ENCODE data around the gene FAM81A. TPM values are rescaled to one million over a fixed set of nuclear protein-coding genes. Genes with fewer than 3 reads are reported as not detected.
"Not testable (repeated sequence)": the region's sequence is repeated elsewhere in the genome, so short reads cannot be mapped to it uniquely, and the experiment has no call there.

The FAM81A gene
- polyA plus RNA-seq, 1 donor (not counting 4 experiments of a cell fraction or from before 2014, with no cell fraction given): 0.84 TPM

GRCh38 chr15:59523702-59524101, 85.7 kb downstream of the FAM81A start:
- FAIRE-seq: no peak
- DNase-seq (ENCODE audit: low read depth, low spot score): no peak
- Histone ChIP-seq H3K79me2 (ENCODE audit: control insufficient read depth, insufficient read depth, low read length) (no peaks in the 10 kb centered on the region), H3K27me3 (ENCODE audit: control insufficient read depth, extremely low read depth, insufficient read depth, low read length) (no peaks in the 10 kb centered on the region), H3K9ac (ENCODE audit: control insufficient read depth, extremely low read depth, insufficient read depth, low read length) (no peak overlapping the region), H3K4me1 (ENCODE audit: control insufficient read depth, extremely low read depth, insufficient read depth, low read length) (no peaks in the 10 kb centered on the region), H3K9me1 (ENCODE audit: control insufficient read depth, extremely low read depth, insufficient read depth, low read length) (no peaks in the 10 kb centered on the region), H3K27ac (ENCODE audit: control insufficient read depth, insufficient read depth, low read length) (no peak overlapping the region), H2AFZ (ENCODE audit: control insufficient read depth, low read length) (no peak overlapping the region), H3K4me2 (ENCODE audit: control insufficient read depth, extremely low read depth, insufficient read depth, low read depth, low read length) (no peak overlapping the region), H3K9me3 (ENCODE audit: control insufficient read depth, low read depth, low read length) (no peaks in the 10 kb centered on the region), H4K20me1 (ENCODE audit: control insufficient read depth, extremely low read depth, insufficient read depth, low read length) (no peaks in the 10 kb centered on the region), H3K36me3 (ENCODE audit: control insufficient read depth in 2 of 2, extremely low read depth in 1 of 2, insufficient read depth in 2 of 2, low read length in 2 of 2) (no peaks in the 10 kb centered on the region), H3K4me3 (ENCODE audit: control insufficient read depth in 2 of 3, extremely low read depth in 1 of 3, insufficient read depth in 2 of 3, low read depth in 1 of 3, low read length in 3 of 3) (no peak overlapping the region)
- dilution Hi-C loops (cut with MboI; ENCODE audit: extremely low pct_ligation_motif_present, low sequenced_read_pairs): no loop called here
- no peak for TF ChIP-seq EZH2 (IDR thresholded peaks at IDR 0.05; ENCODE audit: low read length)
- TF ChIP-seq, protein P1, sequence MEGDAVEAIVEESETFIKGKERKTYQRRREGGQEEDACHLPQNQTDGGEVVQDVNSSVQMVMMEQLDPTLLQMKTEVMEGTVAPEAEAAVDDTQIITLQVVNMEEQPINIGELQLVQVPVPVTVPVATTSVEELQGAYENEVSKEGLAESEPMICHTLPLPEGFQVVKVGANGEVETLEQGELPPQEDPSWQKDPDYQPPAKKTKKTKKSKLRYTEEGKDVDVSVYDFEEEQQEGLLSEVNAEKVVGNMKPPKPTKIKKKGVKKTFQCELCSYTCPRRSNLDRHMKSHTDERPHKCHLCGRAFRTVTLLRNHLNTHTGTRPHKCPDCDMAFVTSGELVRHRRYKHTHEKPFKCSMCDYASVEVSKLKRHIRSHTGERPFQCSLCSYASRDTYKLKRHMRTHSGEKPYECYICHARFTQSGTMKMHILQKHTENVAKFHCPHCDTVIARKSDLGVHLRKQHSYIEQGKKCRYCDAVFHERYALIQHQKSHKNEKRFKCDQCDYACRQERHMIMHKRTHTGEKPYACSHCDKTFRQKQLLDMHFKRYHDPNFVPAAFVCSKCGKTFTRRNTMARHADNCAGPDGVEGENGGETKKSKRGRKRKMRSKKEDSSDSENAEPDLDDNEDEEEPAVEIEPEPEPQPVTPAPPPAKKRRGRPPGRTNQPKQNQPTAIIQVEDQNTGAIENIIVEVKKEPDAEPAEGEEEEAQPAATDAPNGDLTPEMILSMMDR (optimal IDR thresholded peaks at IDR 0.05 in 1 of 3, IDR thresholded peaks at IDR 0.05 in 1 of 3, conservative IDR thresholded peaks at IDR 0.05 in 1 of 3; ENCODE audit: extremely low read depth in 1 of 3, insufficient read depth in 2 of 3, low read length in 3 of 3): no peak

DNA sequence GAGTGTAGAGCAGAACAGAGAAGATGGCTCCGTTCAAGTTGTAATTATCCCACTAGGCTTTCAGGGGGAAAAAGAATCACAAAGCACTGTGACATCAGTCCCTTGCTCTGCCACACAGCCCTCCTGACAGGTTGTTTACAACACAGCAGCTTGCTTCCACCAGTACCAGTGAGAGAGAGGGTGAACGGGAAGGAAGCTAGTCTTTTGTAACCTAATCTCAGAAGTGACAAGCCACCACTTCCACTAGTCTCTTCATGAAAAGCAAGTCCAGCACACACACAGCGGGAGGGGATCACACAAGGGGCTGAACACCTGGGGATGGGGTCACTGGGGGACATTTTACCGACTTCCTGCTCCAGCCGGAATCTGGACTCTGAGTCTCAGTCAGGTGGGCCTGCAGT, 86.3 kb downstream of the FAM81A start:
- Histone ChIP-seq H3K9me1 (ENCODE audit: control insufficient read depth, extremely low read depth, insufficient read depth, low read length) (no peaks in the 10 kb centered on the region), H3K27ac (ENCODE audit: control insufficient read depth, insufficient read depth, low read length) (no peak overlapping the region), H3K9me3 (ENCODE audit: control insufficient read depth, low read depth, low read length) (no peaks in the 10 kb centered on the region), H4K20me1 (ENCODE audit: control insufficient read depth, extremely low read depth, insufficient read depth, low read length) (no peaks in the 10 kb centered on the region), H3K27me3 (ENCODE audit: control insufficient read depth, extremely low read depth, insufficient read depth, low read length) (no peaks in the 10 kb centered on the region), H3K9ac (ENCODE audit: control insufficient read depth, extremely low read depth, insufficient read depth, low read length) (no peak overlapping the region), H2AFZ (ENCODE audit: control insufficient read depth, low read length) (no peak overlapping the region), H3K4me3 (ENCODE audit: control insufficient read depth in 2 of 3, extremely low read depth in 1 of 3, insufficient read depth in 2 of 3, low read depth in 1 of 3, low read length in 3 of 3) (no peak overlapping the region), H3K36me3 (ENCODE audit: control insufficient read depth in 2 of 2, extremely low read depth in 1 of 2, insufficient read depth in 2 of 2, low read length in 2 of 2) (no peaks in the 10 kb centered on the region), H3K4me1 (ENCODE audit: control insufficient read depth, extremely low read depth, insufficient read depth, low read length) (no peaks in the 10 kb centered on the region), H3K79me2 (ENCODE audit: control insufficient read depth, insufficient read depth, low read length) (no peaks in the 10 kb centered on the region), H3K4me2 (ENCODE audit: control insufficient read depth, extremely low read depth, insufficient read depth, low read depth, low read length) (no peak overlapping the region)
- dilution Hi-C loops (cut with MboI; ENCODE audit: extremely low pct_ligation_motif_present, low sequenced_read_pairs): no loop called here
- TF ChIP-seq, protein P1 (optimal IDR thresholded peaks at IDR 0.05 in 1 of 3, IDR thresholded peaks at IDR 0.05 in 1 of 3, conservative IDR thresholded peaks at IDR 0.05 in 1 of 3; ENCODE audit: extremely low read depth in 1 of 3, insufficient read depth in 2 of 3, low read length in 3 of 3): no peak
- no peak for TF ChIP-seq EZH2 (IDR thresholded peaks at IDR 0.05; ENCODE audit: low read length)
- no peak for DNase-seq (ENCODE audit: low read depth, low spot score)
- FAIRE-seq: no peak

DNA sequence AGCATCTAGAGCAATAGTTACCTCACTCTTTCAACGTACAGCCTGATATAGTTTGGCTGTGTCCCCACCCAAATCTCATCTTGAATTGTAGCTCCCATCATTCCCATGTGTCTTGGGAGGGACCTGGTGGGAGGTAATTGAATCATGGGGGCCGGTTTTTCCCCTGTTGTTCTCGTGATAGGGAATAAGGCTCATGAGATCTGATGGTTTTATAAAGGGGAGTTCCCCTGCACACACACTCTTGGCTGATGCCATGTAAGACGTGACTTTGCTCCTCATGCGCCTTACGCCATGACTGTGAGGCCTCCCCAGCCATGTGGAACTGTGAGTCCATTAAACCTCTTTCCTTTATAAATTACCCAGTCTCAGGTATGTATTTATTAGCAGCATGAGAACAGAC, 88.5 kb downstream of the FAM81A start:
- dilution Hi-C loops (cut with MboI; ENCODE audit: extremely low pct_ligation_motif_present, low sequenced_read_pairs); H3K4me2 ChIP-seq (ENCODE audit: control insufficient read depth, extremely low read depth, insufficient read depth, low read depth, low read length); H3K4me3 ChIP-seq (ENCODE audit: control insufficient read depth in 2 of 3, extremely low read depth in 1 of 3, insufficient read depth in 2 of 3, low read depth in 1 of 3, low read length in 3 of 3); H3K27me3 ChIP-seq (ENCODE audit: control insufficient read depth, extremely low read depth, insufficient read depth, low read length); H3K4me1 ChIP-seq (ENCODE audit: control insufficient read depth, extremely low read depth, insufficient read depth, low read length); H3K27ac ChIP-seq (ENCODE audit: control insufficient read depth, insufficient read depth, low read length); DNase-seq (ENCODE audit: low read depth, low spot score); H3K9me1 ChIP-seq (ENCODE audit: control insufficient read depth, extremely low read depth, insufficient read depth, low read length); H4K20me1 ChIP-seq (ENCODE audit: control insufficient read depth, extremely low read depth, insufficient read depth, low read length); H3K9me3 ChIP-seq (ENCODE audit: control insufficient read depth, low read depth, low read length); H3K36me3 ChIP-seq (ENCODE audit: control insufficient read depth in 2 of 2, extremely low read depth in 1 of 2, insufficient read depth in 2 of 2, low read length in 2 of 2); FAIRE-seq; H3K79me2 ChIP-seq (ENCODE audit: control insufficient read depth, insufficient read depth, low read length); H2AFZ ChIP-seq (ENCODE audit: control insufficient read depth, low read length); H3K9ac ChIP-seq (ENCODE audit: control insufficient read depth, extremely low read depth, insufficient read depth, low read length): not testable (repeated sequence)
